ENCODE measurements around the gene MCOLN2.

MCOLN2 gene

GRCh38 chr1:84890566-84890965 lies 106.3 kb downstream of the MCOLN2 start:
- DNase-seq, result no peak

- DNase-seq, result no peak
Observed at GRCh38 chr1:84889437-84889836, 107.5 kb downstream of the MCOLN2 start.

- peak; percentile 15 for DNase-seq
Observed at GRCh38 chr1:84888753-84889152, 108.2 kb downstream of the MCOLN2 start.

GRCh38 chr1:84887261-84887934 lies 109.5 kb downstream of the MCOLN2 start:
- peak; percentile 55 for DNase-seq

- DNase-seq, result no peak
Observed at GRCh38 chr1:84885469-84885868, 111.4 kb downstream of the MCOLN2 start.

- peak; percentile 25 for DNase-seq
Observed at GRCh38 chr1:84884671-84885389, 112.1 kb downstream of the MCOLN2 start.

GRCh38 chr1:84883286-84883685 lies 113.6 kb downstream of the MCOLN2 start:
- DNase-seq, result peak; percentile 71

- peak; percentile 66 for DNase-seq
Observed at GRCh38 chr1:84877592-84877991, 119.3 kb downstream of the MCOLN2 start.

- no peak for DNase-seq
Observed at GRCh38 chr1:84876353-84876752, 120.6 kb downstream of the MCOLN2 start.
